GM12873 (cell line): ENCODE results near the gene AFAP1L2.

Experiments
- TF ChIP-seq, protein P1 (sequence below): IDR thresholded peaks from 2 replicates; pipeline ENCODE4 v1.5.1; 2012; ENCODE audit warnings: low read depth, mild to moderate bottlenecking, moderate library complexity, low read length, control low read depth; ENCODE audit not compliant: insufficient read depth; ENCODE audit errors: missing control alignments

The AFAP1L2 gene

DNA sequence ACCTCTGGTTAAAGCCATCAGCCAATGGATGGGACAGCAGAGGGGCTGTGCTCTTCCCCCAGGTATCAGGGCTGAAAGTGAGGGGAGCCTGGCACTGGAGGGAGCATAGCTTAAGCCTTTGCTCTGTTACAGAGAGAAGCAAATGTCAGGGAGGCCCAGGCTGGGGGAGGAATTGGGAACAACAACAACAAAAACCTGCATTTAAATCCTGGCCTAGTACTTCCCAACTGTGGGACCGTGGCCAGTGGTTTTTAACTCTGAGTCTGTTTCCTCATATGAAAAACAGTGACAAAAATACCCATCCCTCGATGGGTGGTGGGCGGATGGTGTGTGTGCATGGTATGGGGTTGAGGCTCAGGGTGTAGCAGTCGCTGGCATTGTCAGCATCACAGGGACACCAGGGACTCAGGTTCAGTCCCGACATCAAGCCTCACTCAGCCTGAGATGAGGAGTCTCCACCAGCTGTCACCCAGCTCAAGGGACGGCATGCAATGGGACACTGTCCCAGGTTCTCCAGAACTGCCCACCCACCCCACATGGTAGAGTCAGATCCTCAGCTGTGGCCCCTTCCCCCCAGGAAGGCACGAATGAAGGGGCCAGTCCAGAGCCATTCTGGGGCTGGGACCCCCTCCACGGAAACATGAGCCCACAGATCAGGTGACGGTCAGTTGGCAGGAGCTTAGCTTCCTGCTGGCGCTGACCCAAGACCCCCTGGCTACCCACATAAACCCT lies 74.5 kb downstream of the AFAP1L2 start:
- TF ChIP-seq, protein P1, sequence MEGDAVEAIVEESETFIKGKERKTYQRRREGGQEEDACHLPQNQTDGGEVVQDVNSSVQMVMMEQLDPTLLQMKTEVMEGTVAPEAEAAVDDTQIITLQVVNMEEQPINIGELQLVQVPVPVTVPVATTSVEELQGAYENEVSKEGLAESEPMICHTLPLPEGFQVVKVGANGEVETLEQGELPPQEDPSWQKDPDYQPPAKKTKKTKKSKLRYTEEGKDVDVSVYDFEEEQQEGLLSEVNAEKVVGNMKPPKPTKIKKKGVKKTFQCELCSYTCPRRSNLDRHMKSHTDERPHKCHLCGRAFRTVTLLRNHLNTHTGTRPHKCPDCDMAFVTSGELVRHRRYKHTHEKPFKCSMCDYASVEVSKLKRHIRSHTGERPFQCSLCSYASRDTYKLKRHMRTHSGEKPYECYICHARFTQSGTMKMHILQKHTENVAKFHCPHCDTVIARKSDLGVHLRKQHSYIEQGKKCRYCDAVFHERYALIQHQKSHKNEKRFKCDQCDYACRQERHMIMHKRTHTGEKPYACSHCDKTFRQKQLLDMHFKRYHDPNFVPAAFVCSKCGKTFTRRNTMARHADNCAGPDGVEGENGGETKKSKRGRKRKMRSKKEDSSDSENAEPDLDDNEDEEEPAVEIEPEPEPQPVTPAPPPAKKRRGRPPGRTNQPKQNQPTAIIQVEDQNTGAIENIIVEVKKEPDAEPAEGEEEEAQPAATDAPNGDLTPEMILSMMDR: no peak

- TF ChIP-seq, protein P1: no peak
These were observed 75.4 kb downstream of the AFAP1L2 start for GRCh38 chr10:114328874-114329273.

DNA sequence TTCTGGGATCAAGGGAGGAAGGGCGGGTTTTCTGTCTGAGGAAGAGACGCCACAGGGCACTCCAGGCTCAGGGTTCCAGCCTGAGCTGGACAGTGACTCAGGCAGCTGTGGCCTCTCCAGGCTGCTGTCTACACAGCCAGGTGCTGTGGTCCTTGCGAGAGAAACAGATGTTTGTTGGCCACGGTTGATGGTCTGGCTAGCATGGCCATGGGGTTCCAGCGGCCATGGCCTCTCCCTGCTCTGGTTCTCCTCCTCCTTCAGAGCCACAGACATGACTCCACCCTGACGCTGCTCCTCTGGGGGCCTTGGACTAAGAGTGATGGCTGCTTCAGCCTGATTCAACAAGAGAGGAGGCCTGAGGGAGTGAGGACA lies 75.9 kb downstream of the AFAP1L2 start:
- TF ChIP-seq, protein P1: no peak

- TF ChIP-seq, protein P1: no peak
These were observed 76.5 kb downstream of the AFAP1L2 start for GRCh38 chr10:114327537-114328440.

DNA sequence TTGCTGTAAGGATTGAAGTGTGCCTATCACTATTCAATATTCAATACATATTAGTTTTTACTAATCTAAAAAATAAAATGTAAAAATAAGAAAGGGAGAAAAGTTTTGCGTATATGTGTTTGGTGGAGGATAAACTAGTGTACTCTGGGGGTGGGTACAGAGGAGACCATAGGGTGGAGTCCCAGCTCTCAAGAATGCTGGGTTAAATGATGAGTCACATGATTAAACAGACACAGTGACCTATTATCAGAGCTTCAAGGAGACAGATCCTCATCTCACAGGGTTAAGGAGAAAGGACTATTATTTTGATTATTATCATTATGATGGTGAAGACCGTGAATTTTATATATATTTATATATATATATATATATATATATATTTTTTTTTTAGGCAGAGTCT lies 77.5 kb downstream of the AFAP1L2 start:
- TF ChIP-seq, protein P1: no peak

GRCh38 chr10:114323023-114323422 lies 81.3 kb downstream of the AFAP1L2 start:
- TF ChIP-seq, protein P1: no peak

- TF ChIP-seq, protein P1: no peak
These were observed 82.0 kb downstream of the AFAP1L2 start for GRCh38 chr10:114322344-114322743.
